Hepatocyte (in vitro differentiated cells): ENCODE data around the gene UCK2. TPM values are rescaled to one million over a fixed set of nuclear protein-coding genes. Genes with fewer than 3 reads are reported as not detected.

Experiments
- DNase-seq: peaks from one replicate; pipeline ENCODE4 v3.0.0-alpha.2; 2016; ENCODE audit warnings: low spot score
- H2AFZ ChIP-seq: fragments of 200-600 bp; sonication (generic); 2 replicates; pipeline ENCODE4 v1.6.0; 2016; ENCODE audit warnings: antibody characterized with exemption, mild to moderate bottlenecking
- H3K27ac ChIP-seq: fragments of 200-600 bp; sonication (generic); 2 replicates; pipeline ENCODE4 v1.5.1; 2016; ENCODE audit warnings: mild to moderate bottlenecking
- H3K27me3 ChIP-seq: fragments of 200-600 bp; sonication (generic); 2 replicates; pipeline ENCODE4 v1.6.1; 2016
- H3K36me3 ChIP-seq: fragments of 200-600 bp; sonication (generic); replicated peaks from 2 replicates; pipeline ENCODE4 v1.5.1; 2016; ENCODE audit warnings: low read depth; ENCODE audit not compliant: insufficient read depth
- H3K4me1 ChIP-seq: fragments of 200-600 bp; sonication (generic); 2 replicates; pipeline ENCODE4 v1.5.1; 2016; ENCODE audit warnings: mild to moderate bottlenecking, moderate library complexity; ENCODE audit not compliant: insufficient read depth
- H3K4me2 ChIP-seq: fragments of 200-600 bp; sonication (generic); 2 replicates; pipeline ENCODE4 v1.6.0; 2016
- H3K4me3 ChIP-seq: fragments of 200-600 bp; sonication (generic); 2 replicates; pipeline ENCODE4 v1.5.1; 2016; ENCODE audit warnings: mild to moderate bottlenecking
- H3K79me2 ChIP-seq: fragments of 200-600 bp; sonication (generic); 2 replicates; pipeline ENCODE4 v1.6.0; 2017; ENCODE audit warnings: mild to moderate bottlenecking
- H3K9me2 ChIP-seq: fragments of 200-600 bp; sonication (generic); replicated peaks from 2 replicates; pipeline ENCODE4 v1.6.0; 2017; ENCODE audit warnings: mild to moderate bottlenecking; ENCODE audit not compliant: insufficient read depth
- H3K9me3 ChIP-seq: fragments of 200-600 bp; sonication (generic); 2 replicates; pipeline ENCODE4 v1.5.1; 2016; ENCODE audit warnings: low read depth, mild to moderate bottlenecking
- H4K20me1 ChIP-seq: fragments of 200-600 bp; sonication (generic); 2 replicates; pipeline ENCODE4 v1.6.0; 2016; ENCODE audit warnings: mild to moderate bottlenecking; ENCODE audit not compliant: insufficient read depth, poor library complexity, severe bottlenecking
- CTCF ChIP-seq: fragments of 200-600 bp; sonication (generic); IDR thresholded peaks from 2 replicates; pipeline ENCODE4 v1.5.1; 2016; ENCODE audit warnings: antibody characterized with exemption, mild to moderate bottlenecking; ENCODE audit not compliant: poor library complexity
- EZH2 ChIP-seq: fragments of 200-600 bp; sonication (generic); IDR thresholded peaks from 2 replicates; pipeline ENCODE4 v1.6.1; 2016; ENCODE audit warnings: antibody characterized with exemption, mild to moderate bottlenecking, borderline replicate concordance
- EZH2phosphoT487 ChIP-seq: fragments of 200-600 bp; sonication (generic); IDR thresholded peaks from one replicate; pipeline ENCODE4 v1.6.1; 2018; ENCODE audit warnings: antibody characterized with exemption, mild to moderate bottlenecking, low read depth, moderate library complexity; ENCODE audit not compliant: unreplicated experiment, severe bottlenecking
- WGBS: methylation state at CpG from one replicate; pipeline ENCODE4 v1.1.6; 2016; ENCODE audit warnings: low lambda C conversion rate; ENCODE audit errors: missing lambda C conversion rate; 5-methylcytosine and 5-hydroxymethylcytosine counted together
- polyA plus RNA-seq: library from polyadenylated mRNA; unstranded; fragments of >200 nt; fragmentation: Nextera tagmentation; extraction: Ambion mirVana; gene quantifications from 2 replicates; pipeline ENCODE4 v1.2.1, GENCODE V29; 2016
- total RNA-seq: library from RNA; depleted of rRNA; stranded (reverse); fragments of >200 nt; gene quantifications from 2 replicates; pipeline ENCODE4 v1.2.3, GENCODE V29; 2014

Gene UCK2
- total and polyA plus RNA-seq, 2 experiments from 2014 or later = 20.9 to 22.2 TPM

GRCh38 chr1:165886193-165886592 is 58.8 kb downstream of the UCK2 start:
- Histone ChIP-seq H3K79me2 (peaks cover 74% of the 10 kb centered on the region), H3K9me2 (no peaks in the 10 kb centered on the region), H2AFZ (no peak overlapping the region), H3K9me3 (no peaks in the 10 kb centered on the region), H4K20me1 (no peaks in the 10 kb centered on the region), H3K4me1 (peaks cover 4% of the 10 kb centered on the region), H3K36me3 (no peaks in the 10 kb centered on the region), H3K4me3 (no peak overlapping the region), H3K4me2 (no peak overlapping the region), H3K27ac (no peak overlapping the region), H3K27me3 (no peaks in the 10 kb centered on the region)
- TF ChIP-seq EZH2phosphoT487 = no peak
- TF ChIP-seq CTCF = no peak
- no peak for TF ChIP-seq EZH2
- no peak for DNase-seq
- 89% methylated on average over 2 of the region's 2 CpGs for WGBS

- Histone ChIP-seq H4K20me1 (no peaks in the 10 kb centered on the region), H3K9me3 (no peaks in the 10 kb centered on the region), H3K4me3 (no peak overlapping the region), H3K4me2 (no peak overlapping the region), H3K27ac (no peak overlapping the region), H3K4me1 (peaks cover 4% of the 10 kb centered on the region), H3K36me3 (no peaks in the 10 kb centered on the region), H3K79me2 (peaks cover 67% of the 10 kb centered on the region), H3K9me2 (no peaks in the 10 kb centered on the region), H3K27me3 (no peaks in the 10 kb centered on the region), H2AFZ (no peak overlapping the region)
- TF ChIP-seq EZH2phosphoT487 = no peak
- no peak for TF ChIP-seq CTCF
- TF ChIP-seq EZH2 = no peak
- WGBS = 94% methylated on average over 2 of the region's 2 CpGs
- DNase-seq = no peak
These were observed 59.6 kb downstream of the UCK2 start for GRCh38 chr1:165886983-165887382.

- TF ChIP-seq CTCF (no peak), EZH2 (no peak), EZH2phosphoT487 (no peak)
- H4K20me1 ChIP-seq = no peaks in the 10 kb centered on the region
- no peak overlapping the region for H2AFZ ChIP-seq
- peaks cover 4% of the 10 kb centered on the region for H3K4me1 ChIP-seq
- H3K4me3 ChIP-seq = no peak overlapping the region
- H3K36me3 ChIP-seq = no peaks in the 10 kb centered on the region
- no peaks in the 10 kb centered on the region for H3K9me3 ChIP-seq
- H3K27ac ChIP-seq = no peak overlapping the region
- H3K9me2 ChIP-seq = no peaks in the 10 kb centered on the region
- DNase-seq = no peak
- H3K4me2 ChIP-seq = no peak overlapping the region
- H3K27me3 ChIP-seq = no peaks in the 10 kb centered on the region
- WGBS = 75% methylated on average over 8 of the region's 8 CpGs
- H3K79me2 ChIP-seq = peaks cover 62% of the 10 kb centered on the region
These were observed 60.6 kb downstream of the UCK2 start for GRCh38 chr1:165887877-165888551.

- H3K79me2 ChIP-seq = peaks cover 58% of the 10 kb centered on the region
- H4K20me1 ChIP-seq = no peaks in the 10 kb centered on the region
- no peaks in the 10 kb centered on the region for H3K9me3 ChIP-seq
- no peak overlapping the region for H2AFZ ChIP-seq
- no peak overlapping the region for H3K4me2 ChIP-seq
- H3K27me3 ChIP-seq = no peaks in the 10 kb centered on the region
- H3K9me2 ChIP-seq = no peaks in the 10 kb centered on the region
- WGBS = 95% methylated on average over 4 of the region's 4 CpGs
- H3K4me3 ChIP-seq = no peak overlapping the region
- H3K27ac ChIP-seq = no peak overlapping the region
- TF ChIP-seq EZH2phosphoT487 (no peak), EZH2 (no peak), CTCF (no peak)
- DNase-seq = no peak
- no peaks in the 10 kb centered on the region for H3K36me3 ChIP-seq
- H3K4me1 ChIP-seq = peaks cover 4% of the 10 kb centered on the region
These were observed 61.1 kb downstream of the UCK2 start for GRCh38 chr1:165888552-165888920.
